Fibroblast of the conjunctiva (primary cell): ENCODE results near the gene AKNA.
"Not testable (repeated sequence)": the region's sequence is repeated elsewhere in the genome, so short reads cannot be mapped to it uniquely, and the experiment has no call there.

Source experiments
- DNase-seq: peaks from one replicate; pipeline ENCODE4 v3.0.0-alpha.2; 2010; ENCODE audit warnings: low read depth

AKNA gene

DNA sequence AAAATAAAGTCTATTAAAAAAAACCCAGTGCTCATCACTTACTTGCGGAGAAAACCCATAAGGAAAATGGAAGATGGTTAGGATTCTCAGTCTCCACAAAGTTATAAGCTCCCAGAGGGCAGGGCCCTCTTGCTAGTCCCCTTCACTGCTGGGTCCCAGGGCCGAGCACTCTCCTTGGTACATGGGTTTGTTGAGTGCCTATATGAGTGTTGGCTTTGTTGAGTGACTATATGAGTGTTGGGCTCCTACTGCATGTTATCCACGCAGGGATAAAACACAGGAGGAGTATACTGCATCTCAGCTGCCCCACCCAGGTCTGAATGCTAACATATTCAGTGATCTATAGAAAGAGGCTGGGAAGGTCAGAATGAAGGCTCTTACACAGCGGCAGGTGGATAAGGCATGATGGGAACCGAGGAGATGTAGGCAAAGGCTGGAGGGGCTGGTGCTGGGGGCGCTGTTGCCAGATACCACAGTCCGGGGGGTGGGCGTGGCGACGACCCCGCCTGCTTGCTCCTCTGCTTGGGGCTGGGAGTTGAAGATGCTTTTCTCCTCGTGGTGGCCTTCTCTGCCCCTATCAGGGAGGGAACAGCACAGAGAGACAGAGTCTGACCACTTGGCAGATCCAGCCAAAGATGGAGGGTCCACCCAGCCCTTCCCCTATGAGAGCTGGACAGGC is 46.5 kb downstream of the AKNA start:
- no peak for DNase-seq

DNA sequence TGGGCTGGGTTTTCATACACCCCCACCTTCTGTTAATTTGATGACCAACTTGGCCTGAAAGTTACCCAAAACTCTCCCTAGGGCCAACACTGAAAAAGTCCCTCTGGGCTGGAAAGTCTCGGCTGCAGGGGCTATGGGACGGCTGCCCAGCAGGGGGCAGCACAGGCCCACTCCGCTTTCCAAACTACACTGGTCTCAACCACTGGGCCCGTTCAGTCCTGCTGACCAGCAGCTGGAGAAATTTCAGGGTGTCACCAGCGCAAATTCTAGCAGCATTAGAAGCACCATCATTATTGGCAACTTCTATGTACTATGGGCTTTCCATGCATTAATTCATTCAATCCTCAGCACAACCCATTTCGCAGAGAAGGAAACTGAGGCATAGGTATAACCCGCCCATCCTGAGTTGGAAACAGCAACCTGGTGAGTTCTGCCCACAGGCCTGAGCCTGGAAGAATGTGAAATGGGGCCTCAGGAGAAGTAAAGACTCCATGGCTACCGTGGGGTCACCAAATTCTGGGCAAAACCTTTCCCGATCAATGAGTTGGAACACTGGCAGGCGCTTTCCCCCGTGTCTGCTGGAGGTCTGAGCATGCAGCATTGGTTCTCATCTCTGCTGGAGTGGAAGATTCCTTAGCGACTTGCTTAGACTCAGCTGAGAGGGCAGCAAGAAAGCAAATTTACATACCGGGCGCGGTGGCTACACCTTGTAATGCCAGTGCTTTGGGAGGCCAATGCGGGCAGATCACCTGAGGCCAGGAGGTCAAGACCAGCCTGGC is 48.5 kb downstream of the AKNA start:
- no peak for DNase-seq

- DNase-seq = no peak
Observed at GRCh38 chr9:114338187-114338586, 49.6 kb downstream of the AKNA start.

GRCh38 chr9:114336699-114337395 is 50.9 kb downstream of the AKNA start:
- DNase-seq = no peak

GRCh38 chr9:114336157-114336556 is 51.6 kb downstream of the AKNA start:
- DNase-seq = no peak

DNA sequence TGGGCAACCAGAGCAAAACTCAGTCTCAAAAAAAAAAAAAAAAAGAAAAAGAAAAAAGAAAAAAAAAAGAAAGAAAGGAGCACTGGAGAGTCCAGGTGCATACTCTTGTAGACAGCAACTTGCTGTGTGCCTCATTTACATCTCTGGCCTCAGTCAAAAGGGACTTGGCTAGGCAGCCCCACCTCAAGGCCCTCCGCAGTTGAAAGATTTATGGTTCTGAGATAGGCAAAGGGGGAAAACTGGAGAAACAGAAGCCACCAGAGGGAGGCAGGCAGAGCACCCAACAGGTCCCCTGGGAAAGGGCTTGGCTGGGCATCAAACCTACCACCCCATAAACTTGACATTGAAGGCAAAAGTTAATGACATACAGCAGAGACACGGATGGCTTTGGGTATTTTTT is 52.0 kb downstream of the AKNA start:
- DNase-seq = no peak

DNA sequence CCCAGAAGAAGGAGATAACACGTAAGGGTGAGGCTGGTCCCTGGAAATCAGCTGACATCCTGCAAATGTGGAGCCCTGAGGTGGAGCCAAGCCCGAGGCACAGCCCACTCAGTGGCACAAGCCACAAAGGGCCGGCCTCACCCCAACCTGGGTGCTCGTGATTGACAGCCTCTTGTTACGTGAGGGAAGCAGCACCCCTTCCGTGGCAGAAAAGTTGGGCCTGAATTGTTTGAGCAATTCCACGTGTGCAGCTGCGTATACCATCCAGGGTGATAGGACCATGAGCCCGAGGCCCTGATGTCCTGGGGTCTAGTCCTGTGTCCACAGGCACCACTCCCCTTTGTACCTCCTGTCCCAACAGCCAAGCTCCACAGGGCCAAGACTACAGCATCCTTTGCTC is 53.3 kb downstream of the AKNA start:
- no peak for DNase-seq

DNA sequence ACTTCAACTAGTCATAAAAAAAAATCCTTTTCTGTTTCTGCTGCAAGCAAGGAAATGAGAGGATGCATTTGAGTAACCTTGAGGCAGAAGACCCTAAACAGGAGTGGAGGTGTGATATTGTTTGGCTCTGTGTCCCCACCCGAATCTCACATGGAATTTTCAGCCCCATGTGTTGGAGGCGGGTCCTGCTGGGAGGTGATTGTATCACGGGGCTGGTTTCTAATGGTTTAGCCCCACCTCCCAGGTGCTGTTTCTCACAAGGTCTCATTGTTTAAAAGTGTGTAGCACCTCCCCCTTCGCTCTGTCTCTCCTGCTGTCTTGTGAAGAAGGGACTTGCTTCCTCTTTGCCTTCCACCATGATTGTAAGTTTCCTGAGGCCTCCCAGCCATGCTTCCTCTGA is 54.1 kb downstream of the AKNA start:
- not testable (repeated sequence) for DNase-seq

DNA sequence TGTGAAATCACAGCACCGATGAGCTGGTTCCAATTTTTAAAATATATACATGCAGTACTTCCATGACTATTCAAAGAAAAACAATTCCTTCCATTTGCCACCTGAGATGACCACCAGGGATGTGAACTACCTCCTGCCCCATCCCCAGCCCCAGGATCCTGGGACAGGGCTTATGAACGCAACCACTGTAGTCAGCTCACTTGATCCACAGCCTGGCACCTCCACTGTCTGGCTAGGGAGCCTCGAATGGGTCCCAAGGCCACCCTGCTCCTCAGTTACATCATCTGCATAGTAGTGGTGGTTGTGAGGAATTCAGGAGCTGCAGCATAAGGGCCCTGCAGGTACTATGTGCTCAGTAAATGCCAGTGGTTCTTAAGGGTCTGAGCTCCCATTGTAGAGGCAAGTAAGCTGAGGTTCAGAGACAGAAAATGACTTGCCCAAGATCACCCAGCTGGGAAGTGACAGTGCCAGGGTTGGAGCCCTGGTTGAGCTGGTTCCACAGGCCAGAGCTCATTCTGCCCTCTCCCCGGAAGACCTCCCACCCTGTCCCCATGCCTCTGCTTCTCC is 55.2 kb downstream of the AKNA start:
- not testable (repeated sequence) for DNase-seq

GRCh38 chr9:114331229-114332195 is 56.3 kb downstream of the AKNA start:
- DNase-seq = not testable (repeated sequence)

- DNase-seq = no peak
Observed at GRCh38 chr9:114330636-114331035, 57.1 kb downstream of the AKNA start.

- not testable (repeated sequence) for DNase-seq
Observed at GRCh38 chr9:114329625-114330022, 58.2 kb downstream of the AKNA start, which contains the start of gene ORM2. Gene ORM2 (plus strand): TSS chr9:114329869. CDS start chr9:114329905, 36 bp downstream.

GRCh38 chr9:114328937-114329624 is 58.7 kb downstream of the AKNA start:
- not testable (repeated sequence) for DNase-seq

- DNase-seq = not testable (repeated sequence)
Observed at GRCh38 chr9:114328357-114328820, 59.4 kb downstream of the AKNA start.

GRCh38 chr9:114327749-114328148 is 60.0 kb downstream of the AKNA start:
- no peak for DNase-seq

- not testable (repeated sequence) for DNase-seq
Observed at GRCh38 chr9:114325684-114326254, 62.0 kb downstream of the AKNA start.

DNA sequence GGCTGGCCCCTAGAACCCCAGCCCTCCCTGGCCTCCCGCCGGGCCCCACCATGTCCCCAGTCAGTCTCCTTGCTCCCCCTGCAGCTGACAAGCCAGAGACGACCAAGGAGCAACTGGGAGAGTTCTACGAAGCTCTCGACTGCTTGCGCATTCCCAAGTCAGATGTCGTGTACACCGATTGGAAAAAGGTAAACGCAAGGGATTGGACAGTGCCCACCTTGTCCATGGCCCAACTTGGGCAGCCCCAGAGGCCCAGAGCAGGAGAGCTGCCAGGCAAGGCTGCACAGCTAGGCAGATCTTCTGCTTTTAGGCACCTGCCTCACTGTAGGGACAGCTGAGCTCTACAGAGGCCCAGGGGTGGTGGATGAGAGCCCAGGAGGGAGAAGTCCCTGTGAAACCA is 62.8 kb downstream of the AKNA start:
- DNase-seq = not testable (repeated sequence)

GRCh38 chr9:114324492-114324891 is 63.3 kb downstream of the AKNA start:
- no peak for DNase-seq

DNA sequence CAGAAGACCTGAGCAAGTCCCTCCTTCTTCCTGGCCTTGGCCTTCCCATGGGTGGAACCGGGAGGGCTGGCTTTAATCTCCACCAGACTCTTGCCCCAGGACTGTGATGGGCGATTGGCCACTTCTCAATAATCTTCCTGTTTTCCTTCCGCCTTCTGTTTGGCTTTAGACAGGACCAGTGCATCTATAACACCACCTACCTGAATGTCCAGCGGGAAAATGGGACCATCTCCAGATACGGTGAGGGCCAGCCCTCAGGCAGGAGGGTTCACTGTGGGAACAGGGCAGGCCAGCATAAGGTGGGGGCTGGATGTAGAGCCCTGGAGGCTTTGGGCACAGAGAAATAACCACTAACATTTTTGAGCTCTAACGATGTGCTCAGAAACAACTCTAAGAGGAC is 63.9 kb downstream of the AKNA start:
- not testable (repeated sequence) for DNase-seq
